ENCODE data around the gene PRDM5.

The PRDM5 gene

DNA sequence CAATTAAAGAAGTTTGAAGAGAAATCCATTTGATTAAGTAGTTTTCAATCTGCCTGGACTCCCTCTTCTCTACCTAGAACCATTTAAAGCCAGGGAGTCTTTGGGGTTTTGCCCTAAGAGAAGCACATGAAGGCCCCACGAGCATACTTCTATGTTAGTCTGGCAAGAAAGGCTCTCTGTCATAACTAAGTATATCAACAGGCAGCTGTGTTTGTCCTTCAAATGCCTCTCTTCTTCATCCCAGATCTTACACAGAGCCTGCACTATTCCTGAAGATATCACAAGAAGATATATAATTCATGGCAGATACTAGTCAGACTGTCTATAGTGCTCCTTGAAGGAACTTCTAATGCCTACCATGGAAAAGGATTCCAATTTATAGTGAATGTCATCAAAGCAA is 206.2 kb downstream of the PRDM5 start:
- DNase-seq (ENCODE audit: low read depth in 2 of 3, low spot score in 1 of 3): no peak

- no peak for DNase-seq (ENCODE audit: low read depth in 2 of 3, low spot score in 1 of 3)
Measured at GRCh38 chr4:120714417-120715010, 208.0 kb downstream of the PRDM5 start.

- DNase-seq (ENCODE audit: low read depth in 2 of 3, low spot score in 1 of 3): no peak
Measured at GRCh38 chr4:120709991-120710390, 212.5 kb downstream of the PRDM5 start.

DNA sequence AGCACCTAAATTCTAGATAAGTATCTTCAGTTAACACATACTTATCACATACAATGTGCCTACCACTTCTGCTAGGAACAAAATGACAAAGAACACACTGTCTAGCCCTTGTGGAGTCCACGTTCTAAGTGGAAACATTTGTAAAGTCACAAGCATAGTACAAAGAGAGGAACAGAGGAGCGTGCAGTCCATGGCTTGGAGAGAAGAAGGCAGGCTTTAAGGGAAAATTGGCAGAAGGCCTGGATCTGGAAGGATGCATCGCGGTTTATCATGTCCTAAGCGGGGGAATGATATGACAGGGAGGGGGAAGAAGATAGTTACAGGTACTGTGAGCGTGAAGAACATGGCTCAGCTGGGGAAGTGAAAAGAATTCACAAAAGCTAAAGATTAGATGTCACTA is 218.0 kb downstream of the PRDM5 start:
- no peak for DNase-seq (ENCODE audit: low read depth in 2 of 3, low spot score in 1 of 3)

GRCh38 chr4:120703908-120704307 is 218.6 kb downstream of the PRDM5 start:
- no peak for DNase-seq (ENCODE audit: low read depth in 2 of 3, low spot score in 1 of 3)

- no peak for DNase-seq (ENCODE audit: low read depth in 2 of 3, low spot score in 1 of 3)
Measured at GRCh38 chr4:120699354-120699753, 223.2 kb downstream of the PRDM5 start.

GRCh38 chr4:120694973-120695372 is 227.6 kb downstream of the PRDM5 start:
- DNase-seq (ENCODE audit: low read depth in 2 of 3, low spot score in 1 of 3): no peak

DNA sequence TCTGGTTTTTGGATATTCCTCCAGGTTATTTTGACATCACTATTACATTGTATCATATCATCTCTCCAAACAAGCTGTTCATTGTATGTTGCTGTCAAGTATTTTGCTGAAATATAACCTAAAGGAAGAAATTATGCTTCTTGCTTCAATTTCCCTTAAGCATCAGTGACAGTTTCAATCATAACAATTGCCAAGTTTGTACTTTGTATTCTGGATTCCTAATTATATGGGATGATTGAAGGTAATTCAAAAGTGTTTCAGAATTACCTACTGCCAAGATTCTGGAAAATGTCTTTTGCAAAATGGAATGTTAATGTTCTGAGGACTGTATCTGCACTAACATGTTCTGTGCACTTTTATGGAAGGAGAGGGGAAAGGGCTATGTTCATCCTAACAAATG is 228.7 kb downstream of the PRDM5 start:
- DNase-seq (ENCODE audit: low read depth in 2 of 3, low spot score in 1 of 3): no peak

GRCh38 chr4:120692964-120693363 is 229.6 kb downstream of the PRDM5 start:
- no peak for DNase-seq (ENCODE audit: low read depth in 2 of 3, low spot score in 1 of 3)

DNA sequence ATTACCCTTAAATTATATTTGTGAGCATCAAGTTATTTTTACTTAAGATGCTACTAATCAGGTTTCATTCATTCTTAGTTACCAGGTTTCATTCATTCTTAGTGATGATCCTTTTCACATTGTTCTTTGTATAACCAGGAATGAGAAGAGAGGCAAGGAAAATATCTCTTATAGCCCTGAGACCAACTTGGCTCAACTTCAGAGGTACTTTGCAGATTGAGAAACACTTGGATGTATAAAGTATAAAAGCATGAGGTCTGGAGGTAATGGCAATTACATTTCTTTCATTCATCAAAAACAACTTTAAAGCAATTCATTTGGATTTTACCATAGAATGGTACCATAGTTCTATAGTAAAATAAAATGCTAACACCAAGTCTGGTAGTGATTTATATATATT is 231.0 kb downstream of the PRDM5 start:
- no peak for DNase-seq (ENCODE audit: low read depth in 2 of 3, low spot score in 1 of 3)

GRCh38 chr4:120691106-120691505 is 231.4 kb downstream of the PRDM5 start:
- DNase-seq (ENCODE audit: low read depth in 2 of 3, low spot score in 1 of 3): no peak

DNA sequence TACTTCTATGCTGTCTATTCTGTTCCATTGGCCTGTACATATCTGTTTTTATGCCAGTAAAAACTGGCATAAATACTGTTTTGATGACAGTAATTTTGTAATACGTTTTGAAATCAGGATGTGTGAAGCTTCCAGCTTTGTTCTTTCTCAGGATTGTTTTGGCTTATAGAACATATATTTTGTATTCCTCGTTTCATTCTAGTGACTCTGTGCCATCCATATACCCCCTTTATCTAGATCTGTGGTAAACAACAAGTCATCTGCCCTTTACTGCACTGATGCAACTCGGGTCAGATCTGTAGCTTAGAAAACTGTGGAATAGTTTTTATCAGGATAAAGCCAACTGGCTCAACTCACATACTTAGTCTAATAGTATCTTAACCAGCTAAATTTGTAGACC is 233.7 kb downstream of the PRDM5 start:
- no peak for DNase-seq (ENCODE audit: low read depth in 2 of 3, low spot score in 1 of 3)

GRCh38 chr4:120685756-120686278 is 236.7 kb downstream of the PRDM5 start:
- no peak for DNase-seq (ENCODE audit: low read depth in 2 of 3, low spot score in 1 of 3)

DNA sequence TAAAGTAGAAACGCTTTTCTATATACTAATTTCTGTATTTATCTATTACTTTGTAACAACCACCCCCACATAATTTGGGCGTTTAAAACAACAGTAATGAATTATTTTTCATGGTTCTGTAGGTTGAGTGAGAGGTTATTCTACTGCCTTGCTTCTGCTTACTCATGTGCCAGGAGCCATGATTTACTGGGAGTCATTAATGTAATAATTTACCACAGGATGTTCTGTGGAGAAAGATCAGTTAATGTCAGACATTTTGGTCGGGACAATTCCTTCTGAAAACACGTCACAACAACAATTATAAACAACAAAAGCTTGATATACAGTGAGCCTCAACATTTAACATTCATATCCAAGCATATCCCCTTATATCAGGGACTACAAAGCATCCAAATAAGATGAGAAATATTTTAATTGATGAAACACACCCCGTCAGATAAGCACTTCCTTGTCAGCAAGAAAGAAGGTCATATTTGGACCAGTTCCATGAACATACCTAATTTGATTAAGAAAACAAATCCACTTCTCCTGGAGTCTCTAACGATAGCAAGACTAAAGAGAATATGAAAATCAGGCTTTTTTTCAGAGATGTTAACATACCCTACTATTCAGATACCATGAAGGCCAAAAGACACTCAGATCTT is 238.5 kb downstream of the PRDM5 start:
- no peak for DNase-seq (ENCODE audit: low read depth in 2 of 3, low spot score in 1 of 3)

DNA sequence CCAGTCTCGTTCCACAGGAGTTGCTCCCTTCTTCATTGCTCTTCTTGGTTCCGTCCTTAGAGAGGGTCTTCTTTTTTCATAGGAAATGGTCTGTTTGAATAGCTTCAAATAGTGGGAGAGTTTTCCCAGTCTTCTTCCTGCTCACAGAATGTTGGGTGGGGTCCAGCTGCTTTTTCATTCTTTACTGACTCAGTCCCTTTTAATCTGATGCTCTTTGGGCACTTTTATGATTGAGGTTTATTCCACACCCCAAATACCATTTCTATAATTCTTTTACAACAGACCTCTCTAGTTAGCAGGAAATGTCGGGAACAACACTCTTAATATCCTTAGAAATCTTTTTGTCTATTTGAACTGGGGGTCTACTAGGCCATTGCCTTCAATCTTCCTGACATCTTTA is 239.5 kb downstream of the PRDM5 start:
- no peak for DNase-seq (ENCODE audit: low read depth in 2 of 3, low spot score in 1 of 3)

DNA sequence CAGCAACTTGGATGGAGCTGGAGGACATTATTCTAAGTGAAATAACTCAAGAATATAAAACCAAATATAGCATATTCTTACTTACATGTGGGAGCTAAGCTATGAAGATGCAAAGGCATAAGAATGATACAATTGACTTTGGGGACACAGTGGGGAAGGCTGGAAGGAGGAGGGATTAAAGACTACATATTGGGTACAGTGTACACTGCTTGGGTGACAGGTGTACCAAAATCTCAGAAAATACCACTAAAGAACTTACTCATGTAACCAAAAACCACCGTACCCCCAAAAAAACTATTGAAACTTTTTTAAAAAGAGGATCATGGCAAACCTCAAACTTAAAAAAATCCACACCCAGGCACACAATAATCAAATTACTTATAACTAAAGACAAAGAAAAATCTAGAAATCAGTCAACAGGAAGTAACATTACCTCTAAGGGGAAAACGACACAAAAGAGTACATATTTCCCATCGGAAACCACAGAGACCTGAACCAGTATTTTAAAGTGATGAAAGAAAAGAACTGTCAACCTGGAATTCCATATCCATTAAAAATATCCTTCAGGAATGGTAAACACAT is 241.8 kb downstream of the PRDM5 start:
- no peak for DNase-seq (ENCODE audit: low read depth in 2 of 3, low spot score in 1 of 3)

- no peak for DNase-seq (ENCODE audit: low read depth in 2 of 3, low spot score in 1 of 3)
Measured at GRCh38 chr4:120673696-120674095, 248.8 kb downstream of the PRDM5 start.

DNA sequence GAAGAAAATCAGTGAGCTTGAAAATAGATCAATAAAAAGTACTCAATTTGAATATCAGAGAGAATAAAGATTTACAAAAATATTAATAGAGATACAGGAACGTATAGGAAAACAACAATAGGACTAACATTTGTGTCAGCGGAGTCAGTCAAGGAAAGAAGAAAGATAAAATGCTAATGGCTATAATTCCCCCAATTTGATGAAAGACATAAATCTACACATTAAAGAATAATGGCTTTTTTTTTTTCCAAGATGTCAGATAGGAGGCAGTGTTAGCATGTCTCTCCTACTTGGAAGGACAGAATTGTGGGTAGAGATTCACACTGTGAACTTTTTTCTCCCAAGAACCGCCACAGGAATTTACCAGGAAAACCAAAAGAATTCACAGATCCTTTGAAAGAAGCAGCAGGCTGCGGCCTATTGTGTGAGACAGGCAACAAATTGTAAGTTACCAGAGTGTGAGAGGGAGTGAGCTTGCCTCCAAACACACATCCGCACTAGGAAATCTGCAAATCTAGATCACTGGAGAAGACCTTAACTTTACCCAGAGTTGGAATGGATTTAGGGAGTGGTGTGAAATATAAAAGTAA is 249.9 kb downstream of the PRDM5 start:
- DNase-seq (ENCODE audit: low read depth in 2 of 3, low spot score in 1 of 3): no peak

DNA sequence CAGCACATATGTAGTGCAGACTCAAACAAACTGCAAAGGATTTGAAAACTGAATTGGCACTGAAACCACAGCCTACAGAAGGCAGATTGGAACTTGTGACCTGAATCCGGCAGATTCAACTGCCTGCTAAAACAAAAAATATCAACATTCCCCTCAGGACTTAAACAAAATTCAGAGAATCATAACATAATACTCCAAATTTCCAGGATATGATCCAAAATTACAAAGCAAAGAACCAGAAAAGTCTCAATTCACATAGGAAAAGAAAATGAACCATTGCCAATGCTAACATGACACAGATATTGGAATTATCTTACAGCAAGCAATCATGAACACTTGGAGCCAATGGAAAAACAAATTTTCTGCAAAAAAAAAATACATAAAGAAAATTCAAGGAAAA is 250.4 kb downstream of the PRDM5 start:
- no peak for DNase-seq (ENCODE audit: low read depth in 2 of 3, low spot score in 1 of 3)

- DNase-seq (ENCODE audit: low read depth in 2 of 3, low spot score in 1 of 3): no peak
Measured at GRCh38 chr4:120671538-120671937, 251.0 kb downstream of the PRDM5 start.

- DNase-seq (ENCODE audit: low read depth in 2 of 3, low spot score in 1 of 3): no peak
Measured at GRCh38 chr4:120667102-120667501, 255.4 kb downstream of the PRDM5 start.

DNA sequence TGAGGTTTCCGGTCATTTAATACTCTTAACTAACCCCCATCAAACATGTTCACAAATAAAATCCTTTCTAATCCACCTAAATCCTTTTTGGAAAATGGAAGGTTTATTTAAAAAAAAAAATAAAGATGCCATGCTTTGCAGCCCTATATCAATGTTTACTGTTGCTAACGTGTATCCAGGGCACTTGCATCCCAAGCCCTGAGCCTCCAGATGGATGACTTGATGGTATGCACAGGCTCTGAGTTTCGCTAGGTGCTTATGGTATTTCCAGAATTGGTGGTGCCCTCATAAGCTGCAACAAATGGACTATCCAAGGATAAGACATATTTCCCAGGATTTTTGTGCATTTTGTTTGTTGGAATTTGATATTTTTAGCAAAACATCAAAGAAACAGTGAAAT is 257.7 kb downstream of the PRDM5 start:
- no peak for DNase-seq (ENCODE audit: low read depth in 2 of 3, low spot score in 1 of 3)
